WTC11 (cell line): ENCODE results near the gene IL4I1. TPM values are rescaled to one million over a fixed set of nuclear protein-coding genes. Genes with fewer than 3 reads are reported as not detected.

Experiments
- ATAC-seq: fragments of 200-7000 bp; cut with Tn5 transposase; 2 replicates; pipeline ENCODE4 v1.10.0; 2021; ENCODE audit warnings: mild to moderate bottlenecking, moderate library complexity
- CTCF ChIA-PET: fragments of 300-600 bp; sonication (Branson Sonifier 250); formaldehyde crosslinking; loops from one replicate; lab custom pipeline; 2021; ENCODE audit warnings: antibody characterized with exemption; lab: Charles Lee
- POLR2A ChIA-PET: fragments of 350-600 bp; sonication (Branson Sonifier 250); formaldehyde crosslinking; loops from one replicate; lab custom pipeline; 2021; ENCODE audit warnings: antibody characterized with exemption; lab: Charles Lee
- DNase-seq: peaks from one replicate; pipeline ENCODE4 v3.0.0; 2021; ENCODE audit warnings: low spot score
- H3K27ac Mint-ChIP-seq: 2 replicates; pipeline ENCODE4 v1.8.0; 2021; ENCODE audit warnings: mixed read lengths
- H3K27me3 Mint-ChIP-seq: 2 replicates; pipeline ENCODE4 v1.8.0; 2021; ENCODE audit warnings: low read depth, mild to moderate bottlenecking, moderate library complexity, mixed read lengths
- H3K36me3 Mint-ChIP-seq: 2 replicates; pipeline ENCODE4 v1.8.0; 2021; ENCODE audit warnings: mixed read lengths
- H3K4me1 Mint-ChIP-seq: 2 replicates; pipeline ENCODE4 v1.8.0; 2022; ENCODE audit warnings: mixed read lengths
- H3K4me3 Mint-ChIP-seq: 2 replicates; pipeline ENCODE4 v1.8.0; 2021; ENCODE audit warnings: mild to moderate bottlenecking, moderate library complexity, mixed read lengths
- H3K9me3 Mint-ChIP-seq: 2 replicates; pipeline ENCODE4 v1.8.0; 2021; ENCODE audit warnings: mixed read lengths
- ARID4B ChIP-seq: sonication (generic); formaldehyde crosslinking; IDR thresholded peaks from 2 replicates; pipeline ENCODE4 v1.8.0; 2023; ENCODE audit warnings: missing genetic modification reagents, mild to moderate bottlenecking, borderline replicate concordance
- ATF2 ChIP-seq: sonication (generic); formaldehyde crosslinking; IDR thresholded peaks from 2 replicates; pipeline ENCODE4 v1.8.1; 2022; ENCODE audit warnings: low read depth, missing genetic modification reagents, borderline replicate concordance
- ERG ChIP-seq: fragments of 250-450 bp; sonication (Bioruptor Pico); IDR thresholded peaks from 2 replicates; pipeline ENCODE4 v1.8.0; 2021; ENCODE audit warnings: mild to moderate bottlenecking
- GTF2I ChIP-seq: fragments of 250-450 bp; sonication (Bioruptor Pico); conservative IDR thresholded peaks from 2 replicates; pipeline ENCODE4 v1.4.0; 2021; ENCODE audit warnings: mild to moderate bottlenecking
- NR1H2 ChIP-seq: sonication (generic); formaldehyde crosslinking; IDR thresholded peaks from 2 replicates; pipeline ENCODE4 v1.9.0; 2021; ENCODE audit warnings: mild to moderate bottlenecking, moderate library complexity, missing genetic modification reagents
- PRRX2 ChIP-seq: fragments of 250-450 bp; sonication (Bioruptor Pico); IDR thresholded peaks from 2 replicates; pipeline ENCODE4 v1.8.0; 2021; ENCODE audit warnings: mild to moderate bottlenecking
- USF2 ChIP-seq: sonication (generic); formaldehyde crosslinking; IDR thresholded peaks from 2 replicates; pipeline ENCODE4 v1.8.1; 2023; ENCODE audit warnings: mild to moderate bottlenecking, missing genetic modification reagents, moderate library complexity
- ZBTB43 ChIP-seq: sonication (generic); formaldehyde crosslinking; IDR thresholded peaks from 2 replicates; pipeline ENCODE4 v1.8.1; 2023; ENCODE audit warnings: mild to moderate bottlenecking, missing genetic modification reagents
- ZNF121 ChIP-seq: sonication (generic); formaldehyde crosslinking; IDR thresholded peaks from 2 replicates; pipeline ENCODE4 v1.8.0; 2023; ENCODE audit warnings: missing genetic modification reagents
- ZNF317 ChIP-seq: sonication (generic); formaldehyde crosslinking; IDR thresholded peaks from 2 replicates; pipeline ENCODE4 v1.8.1; 2023; ENCODE audit warnings: low read depth, mild to moderate bottlenecking, moderate library complexity, missing genetic modification reagents, borderline replicate concordance
- ZNF532 ChIP-seq: fragments of 250-450 bp; sonication (Bioruptor Pico); IDR thresholded peaks from 2 replicates; pipeline ENCODE4 v1.9.0; 2021; ENCODE audit warnings: mild to moderate bottlenecking, borderline replicate concordance
- total RNA-seq: library from RNA; stranded (reverse); gene quantifications from 3 replicates; pipeline ENCODE4 v1.2.3, GENCODE V29; 2021

The IL4I1 gene
- total RNA-seq, 1 experiment from 2014 or later = 0.83 TPM

- TF ChIP-seq ARID4B (CRISPR knock-in tag) = no peak
- TF ChIP-seq USF2 = peak; percentile 75
- no peak for TF ChIP-seq NR1H2 (CRISPR knock-in tag)
These were observed 48.7 kb downstream of the IL4I1 start (continued) for GRCh38 chr19:49847731-49848696.

GRCh38 chr19:49846408-49846807, 50.3 kb downstream of the IL4I1 start:
- no peak for DNase-seq
- peak; percentile 74; the same call in 1 of the 2 replicates for TF ChIP-seq ZNF121 (CRISPR knock-in tag)
- no peak for TF ChIP-seq ZNF532 (CRISPR knock-in tag)
- TF ChIP-seq ZBTB43 (CRISPR knock-in tag) = no peak
- TF ChIP-seq PRRX2 = no peak
- Mint-ChIP-seq H3K27ac (no peak overlapping the region), H3K27me3 (no peaks in the 10 kb centered on the region; the same call in 1 of the 2 replicates), H3K4me3 (no peak overlapping the region), H3K9me3 (peaks cover 10% of the 10 kb centered on the region), H3K4me1 (peaks cover 9% of the 10 kb centered on the region), H3K36me3 (peaks cover 12% of the 10 kb centered on the region)
- ChIA-PET CTCF (no interaction called here), POLR2A (no interaction called here)
- ATAC-seq = no peak

- ATAC-seq (no peak), DNase-seq (no peak)
- H3K27ac Mint-ChIP-seq = no peak overlapping the region
- peaks cover 10% of the 10 kb centered on the region for H3K9me3 Mint-ChIP-seq
- H3K4me1 Mint-ChIP-seq = peaks cover 9% of the 10 kb centered on the region
- ChIA-PET POLR2A (no interaction called here), CTCF (interaction anchor here (0.6 to 1.9 kb wide), 5 partner anchors 13 to 128 kb away, joined by 3 to 9 read pairs (median 3); no protein-coding TSS in a partner anchor)
- H3K36me3 Mint-ChIP-seq = peaks cover 16% of the 10 kb centered on the region
- TF ChIP-seq ATF2 (CRISPR knock-in tag) = no peak
- TF ChIP-seq GTF2I (CRISPR knock-in tag) = no peak
- TF ChIP-seq ERG (CRISPR knock-in tag) = no peak
- no peak for TF ChIP-seq ZNF317 (CRISPR knock-in tag)
- TF ChIP-seq, all 79 proteins: peak for 0
- H3K4me3 Mint-ChIP-seq = no peak overlapping the region
- no peaks in the 10 kb centered on the region; the same call in 1 of the 2 replicates for H3K27me3 Mint-ChIP-seq
These were observed 51.3 kb downstream of the IL4I1 start for GRCh38 chr19:49845414-49845813.
